ENCODE measurements around the gene HAPLN3.

Gene HAPLN3

GRCh38 chr15:88897142-88897455 is 1.8 kb upstream of the HAPLN3 start:
- in situ Hi-C loops (cut with MboI; ENCODE audit: low sequenced_read_pairs), result no loop called here

- in situ Hi-C loops (cut with MboI; ENCODE audit: low sequenced_read_pairs), result no loop called here
Measured at GRCh38 chr15:88896333-88897033, 1.1 kb upstream of the HAPLN3 start.

GRCh38 chr15:88894348-88894818 is 961 bp downstream of the HAPLN3 start:
- in situ Hi-C loops (cut with MboI; ENCODE audit: low sequenced_read_pairs), result no loop called here

GRCh38 chr15:88891540-88892254 is 3.6 kb downstream of the HAPLN3 start:
- in situ Hi-C loops (cut with MboI; ENCODE audit: low sequenced_read_pairs), result no loop called here

GRCh38 chr15:88890495-88890894 is 4.8 kb downstream of the HAPLN3 start:
- in situ Hi-C loops (cut with MboI; ENCODE audit: low sequenced_read_pairs), result no loop called here

- in situ Hi-C loops (cut with MboI; ENCODE audit: low sequenced_read_pairs), result no loop called here
Measured at GRCh38 chr15:88888719-88889118, 6.6 kb downstream of the HAPLN3 start.

GRCh38 chr15:88887068-88887580 is 8.2 kb downstream of the HAPLN3 start:
- in situ Hi-C loops (cut with MboI; ENCODE audit: low sequenced_read_pairs), result no loop called here

DNA sequence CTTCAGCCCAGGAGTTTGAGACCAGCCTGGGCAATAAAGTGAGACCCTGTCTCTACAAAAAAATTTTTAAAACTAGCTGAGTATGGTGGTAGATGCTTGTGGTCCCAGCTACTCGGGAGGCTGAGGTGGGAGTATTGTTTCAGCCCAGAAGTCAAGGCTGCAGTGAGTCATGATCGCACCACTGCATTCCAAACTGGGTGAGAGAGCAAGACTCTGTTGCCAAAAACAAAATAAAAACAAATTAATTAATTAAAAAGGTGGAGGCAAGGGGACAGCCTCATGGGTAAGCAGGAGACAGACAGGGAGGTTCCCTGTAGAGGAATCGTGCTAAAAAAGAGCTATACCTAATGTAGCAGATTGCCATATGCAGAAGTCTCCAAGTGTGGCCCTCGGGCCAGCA is 12.6 kb downstream of the HAPLN3 start:
- in situ Hi-C loops (cut with MboI; ENCODE audit: low sequenced_read_pairs), result no loop called here

- in situ Hi-C loops (cut with MboI; ENCODE audit: low sequenced_read_pairs), result no loop called here
Measured at GRCh38 chr15:88881775-88882174, 13.6 kb downstream of the HAPLN3 start.

GRCh38 chr15:88880944-88881740 is 14.2 kb downstream of the HAPLN3 start:
- in situ Hi-C loops (cut with MboI; ENCODE audit: low sequenced_read_pairs), result no loop called here

DNA sequence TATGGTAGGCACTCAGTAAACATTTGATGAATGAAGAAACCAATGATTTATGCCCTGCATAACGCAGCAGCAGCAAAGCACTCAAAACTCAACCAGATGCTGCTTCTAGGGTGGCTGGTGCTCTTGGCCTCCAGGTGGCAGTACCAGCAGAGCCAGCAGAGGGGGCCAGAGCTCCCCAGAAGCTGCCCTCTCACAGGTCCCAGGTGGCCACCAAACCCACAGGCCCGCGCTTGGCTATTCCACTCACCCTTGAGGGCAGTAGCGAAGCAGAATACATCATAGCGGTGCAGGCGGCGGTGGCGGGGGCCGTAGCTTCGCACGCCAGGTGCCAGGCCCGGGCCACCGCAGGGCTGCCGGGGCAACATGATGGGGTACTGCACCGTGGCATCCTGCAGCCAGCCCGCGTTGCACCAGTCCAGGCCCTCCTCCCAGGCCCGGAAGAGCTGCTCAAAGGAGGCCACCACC is 16.6 kb downstream of the HAPLN3 start:
- in situ Hi-C loops (cut with MboI; ENCODE audit: low sequenced_read_pairs), result no loop called here

- in situ Hi-C loops (cut with MboI; ENCODE audit: low sequenced_read_pairs), result no loop called here
Measured at GRCh38 chr15:88877906-88878305, 17.4 kb downstream of the HAPLN3 start.

DNA sequence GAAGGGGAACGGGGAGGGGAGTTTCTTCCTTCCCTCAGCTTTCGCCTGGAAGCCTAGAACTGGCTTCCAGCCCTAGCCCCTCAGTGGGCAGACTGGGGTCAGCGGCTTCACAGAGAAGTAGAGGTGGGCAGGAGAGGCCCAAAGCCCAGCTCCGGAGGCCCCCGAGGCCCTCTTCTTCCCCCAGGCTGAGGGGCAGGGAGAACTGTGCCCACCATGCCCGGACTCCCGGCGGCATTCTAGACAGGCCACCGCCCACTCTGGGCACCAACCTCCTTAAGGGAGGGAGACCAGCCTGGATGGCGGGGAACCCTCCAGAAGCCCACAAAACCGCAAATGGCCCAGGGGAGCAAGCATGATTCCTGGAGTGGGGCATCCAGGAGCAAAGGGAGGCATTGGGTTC is 17.9 kb downstream of the HAPLN3 start:
- in situ Hi-C loops (cut with MboI; ENCODE audit: low sequenced_read_pairs), result no loop called here

- in situ Hi-C loops (cut with MboI; ENCODE audit: low sequenced_read_pairs), result no loop called here
Measured at GRCh38 chr15:88876573-88876972, 18.8 kb downstream of the HAPLN3 start.

DNA sequence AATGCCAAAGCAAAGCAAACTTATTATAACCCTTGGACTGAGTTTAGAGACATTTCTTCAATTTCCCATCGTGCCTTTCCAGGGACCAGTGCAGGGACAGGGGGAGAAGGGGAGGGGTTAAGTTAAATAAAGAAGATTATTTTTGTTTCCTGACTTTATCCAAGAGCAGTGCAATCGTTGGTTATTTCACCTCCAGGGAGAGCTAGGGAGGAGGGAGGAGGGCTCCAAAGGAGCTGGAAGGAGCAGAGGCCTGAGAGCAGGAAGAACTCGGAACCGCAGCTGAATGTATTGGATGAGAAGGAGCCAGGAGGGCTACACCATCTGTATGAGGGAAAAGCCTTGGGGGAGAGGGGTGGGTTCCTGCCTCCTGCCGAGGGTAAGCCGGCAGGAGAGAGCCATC is 20.7 kb downstream of the HAPLN3 start:
- in situ Hi-C loops (cut with MboI; ENCODE audit: low sequenced_read_pairs), result no loop called here

DNA sequence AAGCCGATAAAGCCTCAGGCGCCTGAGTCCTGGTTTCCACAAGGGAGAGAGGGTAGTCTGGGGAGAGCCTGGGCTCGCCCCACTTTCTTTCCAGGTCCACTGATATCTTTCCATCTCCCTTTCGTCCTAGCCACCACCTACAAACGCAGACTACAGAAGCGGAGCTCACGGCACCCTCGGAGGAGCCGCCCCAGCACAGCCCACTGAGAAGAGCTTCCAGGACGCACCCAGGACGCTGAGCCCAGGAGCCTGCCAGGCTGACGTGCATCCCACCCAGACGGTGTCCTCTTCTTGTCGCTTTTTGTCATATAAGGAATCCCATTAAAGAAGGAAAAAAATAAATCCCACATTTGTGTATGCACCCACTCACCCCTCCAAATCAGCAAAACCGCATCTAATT is 21.1 kb downstream of the HAPLN3 start:
- in situ Hi-C loops (cut with MboI; ENCODE audit: low sequenced_read_pairs), result no loop called here

DNA sequence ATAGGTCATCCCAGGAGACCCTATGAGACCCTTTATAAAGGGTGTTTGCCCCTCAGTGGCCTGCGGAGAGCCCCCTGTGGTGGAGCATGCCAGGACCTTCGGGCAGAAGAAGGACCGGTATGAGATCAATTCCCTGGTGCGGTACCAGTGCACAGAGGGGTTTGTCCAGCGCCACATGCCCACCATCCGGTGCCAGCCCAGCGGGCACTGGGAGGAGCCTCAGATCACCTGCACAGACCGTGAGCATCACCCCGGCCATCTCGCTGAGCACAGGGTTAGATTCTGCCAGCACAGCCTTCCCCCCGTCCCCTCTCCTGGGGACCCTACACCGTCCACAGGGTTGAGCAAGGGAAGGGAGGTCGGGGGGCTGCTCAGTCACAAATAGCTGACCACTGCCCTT is 21.6 kb downstream of the HAPLN3 start:
- in situ Hi-C loops (cut with MboI; ENCODE audit: low sequenced_read_pairs), result no loop called here

- in situ Hi-C loops (cut with MboI; ENCODE audit: low sequenced_read_pairs), result no loop called here
Measured at GRCh38 chr15:88872706-88873105, 22.6 kb downstream of the HAPLN3 start.

DNA sequence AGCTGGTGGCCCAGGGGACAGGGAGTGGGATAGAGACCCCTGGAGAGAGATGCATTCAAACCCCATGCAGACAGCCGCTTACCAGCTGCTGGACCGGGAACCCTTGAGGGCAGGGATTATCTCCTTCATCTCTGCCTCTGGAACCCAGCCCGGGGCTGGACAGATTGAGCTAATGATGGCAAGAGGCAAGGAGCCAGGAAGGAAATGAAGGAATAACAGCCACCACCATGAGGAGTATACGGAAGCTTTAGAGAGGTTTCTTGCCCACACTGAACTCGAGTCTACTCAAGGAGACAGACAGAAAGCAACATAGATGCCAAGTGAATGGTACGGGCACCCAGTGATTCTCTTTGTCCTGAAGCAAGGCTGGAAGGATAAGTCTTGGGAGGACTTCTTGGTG is 23.2 kb downstream of the HAPLN3 start:
- in situ Hi-C loops (cut with MboI; ENCODE audit: low sequenced_read_pairs), result no loop called here

- in situ Hi-C loops (cut with MboI; ENCODE audit: low sequenced_read_pairs), result no loop called here
Measured at GRCh38 chr15:88871313-88871712, 24.0 kb downstream of the HAPLN3 start.

DNA sequence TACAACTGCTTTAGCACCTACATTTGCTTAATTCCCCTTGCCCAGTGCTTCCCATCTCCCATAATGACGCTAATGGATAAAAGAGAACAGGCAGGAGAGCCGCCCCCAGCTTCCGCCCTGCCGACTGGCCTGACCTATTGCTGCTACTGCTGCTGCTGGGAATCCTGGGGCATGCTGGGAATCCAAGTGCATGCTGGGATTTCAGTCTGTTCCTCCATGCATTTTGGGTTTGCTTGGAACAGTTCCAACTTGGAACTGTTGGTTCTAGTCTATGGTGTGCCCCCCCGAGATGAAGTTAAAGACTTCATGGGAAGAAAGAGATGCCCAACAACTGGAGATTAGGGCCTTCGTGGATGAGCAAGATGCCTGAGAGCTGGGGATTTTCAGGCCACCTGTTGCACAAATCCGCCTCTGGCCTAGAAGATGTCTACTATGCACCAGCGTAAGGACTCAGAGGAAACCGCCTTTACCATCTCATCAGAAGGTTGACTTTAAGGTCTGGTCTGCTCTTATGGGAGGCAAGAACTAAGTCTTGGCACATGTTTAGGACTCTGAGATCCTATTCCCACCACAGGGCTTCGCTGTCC is 29.0 kb downstream of the HAPLN3 start:
- in situ Hi-C loops (cut with MboI; ENCODE audit: low sequenced_read_pairs), result no loop called here
